Activated CD4-positive, alpha-beta T cell treated with anti-CD3 and anti-CD28 coated beads, Interleukin-2, Interleukin-6, amounts not matched to agents 100 ng/mL and 50 ng/mL, durations not matched to agents 16 hours and 8 hours (primary cell): ENCODE results near the gene RAD51B.

Experiments
- DNase-seq: peaks from one replicate; pipeline ENCODE4 v3.0.0-alpha.2; 2020

RAD51B gene

GRCh38 chr14:67908052-67908754 lies 88.6 kb downstream of the RAD51B start:
- no peak for DNase-seq

GRCh38 chr14:67911562-67911961 lies 92.0 kb downstream of the RAD51B start:
- DNase-seq, result no peak

- DNase-seq, result no peak
Observed at GRCh38 chr14:67916430-67916829, 96.9 kb downstream of the RAD51B start.

GRCh38 chr14:67917006-67917405 lies 97.4 kb downstream of the RAD51B start:
- DNase-seq, result no peak

- no peak for DNase-seq
Observed at GRCh38 chr14:67918838-67919237, 99.3 kb downstream of the RAD51B start.

GRCh38 chr14:67919259-67920032 lies 99.9 kb downstream of the RAD51B start:
- no peak for DNase-seq

- DNase-seq, result no peak
Observed at GRCh38 chr14:67926821-67927220, 107.2 kb downstream of the RAD51B start.

GRCh38 chr14:67927244-67927643 lies 107.7 kb downstream of the RAD51B start:
- no peak for DNase-seq

- no peak for DNase-seq
Observed at GRCh38 chr14:67928375-67928774, 108.8 kb downstream of the RAD51B start.

GRCh38 chr14:67932708-67933246 lies 113.2 kb downstream of the RAD51B start:
- no peak for DNase-seq

- DNase-seq, result no peak
Observed at GRCh38 chr14:67933266-67933665, 113.7 kb downstream of the RAD51B start.

- DNase-seq, result peak; percentile 42
Observed at GRCh38 chr14:67934087-67934486, 114.5 kb downstream of the RAD51B start.

- no peak for DNase-seq
Observed at GRCh38 chr14:67934862-67935261, 115.3 kb downstream of the RAD51B start.

GRCh38 chr14:67935371-67935770 lies 115.8 kb downstream of the RAD51B start:
- no peak for DNase-seq

- no peak for DNase-seq
Observed at GRCh38 chr14:67938071-67938470, 118.5 kb downstream of the RAD51B start.

- DNase-seq, result no peak
Observed at GRCh38 chr14:67940486-67941455, 121.2 kb downstream of the RAD51B start.

GRCh38 chr14:67941456-67942018 lies 122.0 kb downstream of the RAD51B start:
- no peak for DNase-seq

GRCh38 chr14:67942080-67942710 lies 122.6 kb downstream of the RAD51B start:
- DNase-seq, result no peak

GRCh38 chr14:67943947-67944346 lies 124.4 kb downstream of the RAD51B start:
- DNase-seq, result peak; percentile 60

GRCh38 chr14:67944605-67945004 lies 125.0 kb downstream of the RAD51B start:
- DNase-seq, result no peak

GRCh38 chr14:67949771-67950170 lies 130.2 kb downstream of the RAD51B start:
- DNase-seq, result no peak

- no peak for DNase-seq
Observed at GRCh38 chr14:67950386-67950785, 130.8 kb downstream of the RAD51B start.
